Thoracic aorta (tissue), 2 donors: ENCODE results near the gene FOXE1. TPM values are rescaled to one million over a fixed set of nuclear protein-coding genes. Genes with fewer than 3 reads are reported as not detected.

Experiments
- ATAC-seq: fragments of 150-250 bp; one replicate; pipeline ENCODE4 v1.8.0; 2017; ENCODE audit warnings: low read depth; ENCODE audit not compliant: insufficient number of reproducible peaks, low FRiP score
- DNase-seq: peaks from one replicate; pipeline ENCODE4 v3.0.0-alpha.2; 2020; ENCODE audit warnings: low spot score
- H3K27ac ChIP-seq, 2 donors: fragments of 200-600 bp; sonication (generic); 1 replicate in 1 of 2; 2 replicates in 1 of 2; pipeline ENCODE4 v1.5.1; 2016; ENCODE audit warnings: mild to moderate bottlenecking in 2 of 2, moderate library complexity in 2 of 2
- H3K27me3 ChIP-seq: fragments of 200-600 bp; sonication (generic); replicated peaks from 2 replicates; pipeline ENCODE4 v1.6.0; 2016; ENCODE audit warnings: mild to moderate bottlenecking; ENCODE audit not compliant: insufficient read depth
- H3K36me3 ChIP-seq: fragments of 200-600 bp; sonication (generic); one replicate; pipeline ENCODE4 v1.5.1; 2016
- H3K4me1 ChIP-seq, 2 donors: fragments of 200-600 bp; sonication (generic); 1 replicate in 1 of 2; 2 replicates in 1 of 2; pipeline versions ENCODE4 v1.5.1 to v1.6.0; 2016; ENCODE audit warnings: low read depth in 2 of 2, mild to moderate bottlenecking in 1 of 2; ENCODE audit not compliant: control insufficient read depth in 1 of 2
- H3K4me3 ChIP-seq: fragments of 200-600 bp; sonication (generic); 2 replicates; pipeline ENCODE4 v1.5.1; 2016; ENCODE audit warnings: mild to moderate bottlenecking
- H3K9me3 ChIP-seq: fragments of 200-600 bp; sonication (generic); 2 replicates; pipeline ENCODE4 v1.5.1; 2016
- total RNA-seq, 2 donors: library from RNA; depleted of rRNA; stranded (reverse); fragments of >200 nt; gene quantifications; one replicate each; pipeline versions ENCODE4 v1.1.0 to v1.2.3, GENCODE V29; 2016
- TF ChIP-seq, protein P1 (sequence below): fragments of 200-600 bp; sonication (generic); IDR thresholded peaks from one replicate; pipeline ENCODE4 v1.5.1; 2019; ENCODE audit warnings: antibody characterized with exemption

Gene FOXE1
- total RNA-seq, 2 donors from 2014 or later: 0.21 to 0.68 TPM

- TF ChIP-seq, protein P1, sequence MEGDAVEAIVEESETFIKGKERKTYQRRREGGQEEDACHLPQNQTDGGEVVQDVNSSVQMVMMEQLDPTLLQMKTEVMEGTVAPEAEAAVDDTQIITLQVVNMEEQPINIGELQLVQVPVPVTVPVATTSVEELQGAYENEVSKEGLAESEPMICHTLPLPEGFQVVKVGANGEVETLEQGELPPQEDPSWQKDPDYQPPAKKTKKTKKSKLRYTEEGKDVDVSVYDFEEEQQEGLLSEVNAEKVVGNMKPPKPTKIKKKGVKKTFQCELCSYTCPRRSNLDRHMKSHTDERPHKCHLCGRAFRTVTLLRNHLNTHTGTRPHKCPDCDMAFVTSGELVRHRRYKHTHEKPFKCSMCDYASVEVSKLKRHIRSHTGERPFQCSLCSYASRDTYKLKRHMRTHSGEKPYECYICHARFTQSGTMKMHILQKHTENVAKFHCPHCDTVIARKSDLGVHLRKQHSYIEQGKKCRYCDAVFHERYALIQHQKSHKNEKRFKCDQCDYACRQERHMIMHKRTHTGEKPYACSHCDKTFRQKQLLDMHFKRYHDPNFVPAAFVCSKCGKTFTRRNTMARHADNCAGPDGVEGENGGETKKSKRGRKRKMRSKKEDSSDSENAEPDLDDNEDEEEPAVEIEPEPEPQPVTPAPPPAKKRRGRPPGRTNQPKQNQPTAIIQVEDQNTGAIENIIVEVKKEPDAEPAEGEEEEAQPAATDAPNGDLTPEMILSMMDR: no peak
- Histone ChIP-seq H3K9me3 (no peaks in the 10 kb centered on the region), H3K36me3 (no peaks in the 10 kb centered on the region), H3K27me3 (peaks cover 16% of the 10 kb centered on the region), H3K4me1 (peaks cover 0 to 2% of the 10 kb centered on the region in 2 donors), H3K4me3 (no peak overlapping the region), H3K27ac (no peak overlapping the region)
- DNase-seq: no peak
- no peak for ATAC-seq
These were observed 6.3 kb downstream of the FOXE1 start for GRCh38 chr9:97859346-97859745.

- no peaks in the 10 kb centered on the region for H3K9me3 ChIP-seq
- no peaks in the 10 kb centered on the region for H3K4me1 ChIP-seq
- H3K36me3 ChIP-seq: no peaks in the 10 kb centered on the region
- DNase-seq: no peak
- TF ChIP-seq, protein P1: no peak
- H3K27me3 ChIP-seq: peaks cover 4% of the 10 kb centered on the region
- H3K27ac ChIP-seq: no peak overlapping the region
- no peak overlapping the region for H3K4me3 ChIP-seq
- no peak for ATAC-seq
These were observed 7.6 kb downstream of the FOXE1 start for GRCh38 chr9:97860451-97861147.

DNA sequence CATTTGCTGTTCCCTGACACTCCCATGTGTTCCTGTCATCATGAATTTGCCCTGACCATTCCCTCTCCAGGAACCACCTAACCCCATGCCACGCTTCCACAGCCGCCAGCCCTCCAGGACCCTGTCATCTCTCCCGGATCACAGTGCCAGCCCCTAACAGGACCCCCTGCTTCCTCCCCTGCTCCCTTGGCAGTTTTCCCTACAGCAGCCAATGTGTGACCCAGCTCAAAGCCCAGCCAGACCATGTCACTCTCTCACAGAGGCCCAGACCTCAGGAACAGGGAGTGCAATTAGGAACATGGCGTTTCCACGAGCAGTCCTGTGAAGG is 8.1 kb downstream of the FOXE1 start:
- H3K36me3 ChIP-seq: no peaks in the 10 kb centered on the region
- H3K4me1 ChIP-seq: no peaks in the 10 kb centered on the region
- H3K27me3 ChIP-seq: no peaks in the 10 kb centered on the region
- ATAC-seq (no peak), DNase-seq (no peak)
- TF ChIP-seq, protein P1: no peak
- no peak overlapping the region for H3K4me3 ChIP-seq
- H3K27ac ChIP-seq: no peak overlapping the region
- peaks cover 3% of the 10 kb centered on the region for H3K9me3 ChIP-seq

- no peaks in the 10 kb centered on the region for H3K4me1 ChIP-seq
- H3K9me3 ChIP-seq: peaks cover 8% of the 10 kb centered on the region
- H3K27me3 ChIP-seq: no peaks in the 10 kb centered on the region
- H3K36me3 ChIP-seq: no peaks in the 10 kb centered on the region
- DNase-seq (no peak), ATAC-seq (no peak)
- TF ChIP-seq, protein P1: no peak
- H3K4me3 ChIP-seq: no peak overlapping the region
- H3K27ac ChIP-seq: no peak overlapping the region
These were observed 10.3 kb downstream of the FOXE1 start for GRCh38 chr9:97863314-97863713.

- peaks cover 8% of the 10 kb centered on the region for H3K9me3 ChIP-seq
- H3K27ac ChIP-seq: no peak overlapping the region
- DNase-seq (no peak), ATAC-seq (no peak)
- no peak overlapping the region for H3K4me3 ChIP-seq
- H3K4me1 ChIP-seq: no peaks in the 10 kb centered on the region
- no peaks in the 10 kb centered on the region for H3K36me3 ChIP-seq
- no peaks in the 10 kb centered on the region for H3K27me3 ChIP-seq
- TF ChIP-seq, protein P1: no peak
These were observed 11.4 kb downstream of the FOXE1 start for GRCh38 chr9:97864396-97864795.
